H1 (cell line): ENCODE results near the gene TMEM131L. TPM values are rescaled to one million over a fixed set of nuclear protein-coding genes. Genes with fewer than 3 reads are reported as not detected.
A peak's percentile ranks its signal among the peaks of the same experiment; 100 is the strongest.

ENCODE experiments used
- CTCF ChIA-PET: fragments of 300-600 bp; sonication (Branson Sonifier 250); formaldehyde crosslinking; loops from one replicate; lab custom pipeline; 2021; ENCODE audit not compliant: partially characterized antibody; lab: Charles Lee
- POLR2A ChIA-PET: fragments of 300-600 bp; sonication (Branson Sonifier 250); formaldehyde crosslinking; loops from one replicate; lab custom pipeline; 2021; ENCODE audit warnings: inconsistent platforms; ENCODE audit not compliant: partially characterized antibody; lab: Charles Lee
- DNase-seq, 2 experiments: peaks; one replicate each; pipeline versions ENCODE4 v3.0.0 to v3.0.0-alpha.2; 2010 to 2022; ENCODE audit warnings: low spot score in 2 of 2, low read depth in 1 of 2, mixed read lengths in 1 of 2
- FAIRE-seq: peaks from 2 replicates; lab custom pipeline; 2011; peaks lifted over from hg19 to GRCh38; lab: Jason Lieb, UNC
- H2AFZ ChIP-seq: 2 replicates; pipeline ENCODE4 v1.8.1; 2012; ENCODE audit warnings: low read length, inconsistent platforms
- H2AK5ac ChIP-seq: 2 replicates; pipeline ENCODE4 v1.6.1; 2013; ENCODE audit warnings: low read depth, low read length
- H2BK120ac ChIP-seq: replicated peaks from 2 replicates; pipeline ENCODE3; 2013; ENCODE audit warnings: low read depth, low read length, inconsistent platforms
- H2BK12ac ChIP-seq: 2 replicates; pipeline ENCODE4 v1.6.1; 2013; ENCODE audit warnings: low read depth, low read length
- H2BK15ac ChIP-seq: 2 replicates; pipeline ENCODE4 v1.6.1; 2013; ENCODE audit warnings: low read length
- H2BK20ac ChIP-seq: 2 replicates; pipeline ENCODE4 v1.6.1; 2013; ENCODE audit warnings: low read length
- H2BK5ac ChIP-seq: 2 replicates; pipeline ENCODE4 v1.6.1; 2013; ENCODE audit warnings: low read depth, low read length
- H3K14ac ChIP-seq: 2 replicates; pipeline ENCODE4 v1.6.1; 2013; ENCODE audit warnings: inconsistent platforms; ENCODE audit not compliant: insufficient read length
- H3K18ac ChIP-seq: 2 replicates; pipeline ENCODE4 v1.6.1; 2013; ENCODE audit warnings: low read length; ENCODE audit errors: extremely low read depth
- H3K23ac ChIP-seq: 2 replicates; pipeline ENCODE4 v1.6.1; 2013; ENCODE audit warnings: inconsistent platforms; ENCODE audit not compliant: insufficient read length
- H3K23me2 ChIP-seq: 2 replicates; pipeline ENCODE4 v1.6.1; 2013; ENCODE audit warnings: low read depth, low read length
- H3K27ac ChIP-seq: 2 replicates; pipeline ENCODE4 v1.6.1; 2011; ENCODE audit warnings: low read depth, low read length, inconsistent platforms
- H3K27me3 ChIP-seq, 4 experiments: replicated peaks in 1 of 4; 1 replicate in 1 of 4; 2 replicates in 3 of 4; pipeline versions ENCODE4 v1.6.1 to v1.8.1; 2011 to 2013; ENCODE audit warnings: low read length in 3 of 4, mild to moderate bottlenecking in 3 of 4, inconsistent platforms in 2 of 4, mixed read lengths in 2 of 4, moderate library complexity in 1 of 4; ENCODE audit not compliant: control insufficient read depth in 3 of 4, insufficient read depth in 3 of 4; ENCODE audit errors: extremely low read depth in 1 of 4
- H3K36me3 ChIP-seq, 4 experiments: 2 replicates each; pipeline versions ENCODE4 v1.6.1 to v1.8.1; 2011 to 2013; ENCODE audit warnings: mild to moderate bottlenecking in 4 of 4, low read length in 3 of 4, moderate library complexity in 2 of 4, control low read depth in 1 of 4, inconsistent platforms in 1 of 4; ENCODE audit not compliant: insufficient read depth in 4 of 4, control insufficient read depth in 2 of 4
- H3K4ac ChIP-seq: replicated peaks from 2 replicates; pipeline ENCODE3; 2013; ENCODE audit warnings: low read length, low read depth, mixed read lengths, inconsistent platforms; ENCODE audit not compliant: insufficient read length
- H3K4me1 ChIP-seq, 4 experiments: replicated peaks in 1 of 4; 1 replicate in 1 of 4; 2 replicates in 3 of 4; pipeline versions ENCODE4 v1.6.1 to v1.8.1; 2011 to 2013; ENCODE audit warnings: low read length in 3 of 4, inconsistent platforms in 2 of 4, mixed read lengths in 1 of 4; ENCODE audit not compliant: insufficient read depth in 4 of 4, control insufficient read depth in 3 of 4
- H3K4me2 ChIP-seq, 2 experiments: 2 replicates each; pipeline versions ENCODE4 v1.6.1 to v1.8.1; 2011 to 2013; ENCODE audit warnings: low read depth in 2 of 2, low read length in 2 of 2, control low read depth in 1 of 2, inconsistent platforms in 1 of 2, mild to moderate bottlenecking in 1 of 2; ENCODE audit not compliant: insufficient read depth in 1 of 2
- H3K4me3 ChIP-seq, 4 experiments: fragments of 200-600, 300-600 bp in 1 of 4; sonication (generic), shearing (Covaris generic), sonication (Bioruptor Twin) in 1 of 4; 2 replicates each; pipeline versions ENCODE4 v1.5.1 to v1.8.1; 2011 to 2016; ENCODE audit warnings: low read length in 4 of 4, low read depth in 3 of 4, control low read depth in 2 of 4, inconsistent platforms in 2 of 4, mild to moderate bottlenecking in 2 of 4, mixed read lengths in 1 of 4, moderate library complexity in 1 of 4; ENCODE audit not compliant: insufficient read depth in 2 of 4; ENCODE audit errors: extremely low read depth in 1 of 4
- H3K56ac ChIP-seq: replicated peaks from 2 replicates; pipeline ENCODE3; 2013; ENCODE audit warnings: low read depth, mild to moderate bottlenecking, mixed read lengths, low read length, inconsistent platforms; ENCODE audit not compliant: insufficient read length
- H3K79me1 ChIP-seq: 2 replicates; pipeline ENCODE4 v1.6.1; 2013; ENCODE audit warnings: low read depth, low read length, control low read depth
- H3K79me2 ChIP-seq, 2 experiments: 2 replicates each; pipeline versions ENCODE4 v1.6.1 to v1.8.1; 2012 to 2013; ENCODE audit warnings: low read length in 2 of 2, mild to moderate bottlenecking in 2 of 2, inconsistent platforms in 1 of 2; ENCODE audit not compliant: insufficient read depth in 2 of 2, control insufficient read depth in 1 of 2
- H3K9ac ChIP-seq, 4 experiments: replicated peaks in 1 of 4; 1 replicate in 1 of 4; 2 replicates in 3 of 4; pipeline versions ENCODE4 v1.6.1 to v1.8.1; 2011 to 2013; ENCODE audit warnings: low read depth in 3 of 4, low read length in 3 of 4, control low read depth in 2 of 4, mild to moderate bottlenecking in 2 of 4, moderate library complexity in 2 of 4, inconsistent platforms in 1 of 4; ENCODE audit errors: extremely low read depth in 1 of 4
- H3K9me3 ChIP-seq, 2 experiments: 2 replicates each; pipeline versions ENCODE4 v1.6.1 to v1.8.1; 2012 to 2013; ENCODE audit warnings: mild to moderate bottlenecking in 2 of 2, moderate library complexity in 2 of 2, control low read depth in 1 of 2, inconsistent platforms in 1 of 2, low read depth in 1 of 2, low read length in 1 of 2, mixed read lengths in 1 of 2; ENCODE audit not compliant: insufficient read depth in 2 of 2
- H4K20me1 ChIP-seq, 2 experiments: replicated peaks in 1 of 2; 2 replicates each; pipeline versions ENCODE3 to v1.8.1; 2011 to 2013; ENCODE audit warnings: inconsistent platforms in 2 of 2, low read length in 2 of 2, mild to moderate bottlenecking in 1 of 2; ENCODE audit not compliant: insufficient read depth in 2 of 2, control insufficient read depth in 1 of 2
- H4K5ac ChIP-seq: 2 replicates; pipeline ENCODE4 v1.6.1; 2013; ENCODE audit warnings: low read length, low read depth, mixed read lengths, inconsistent platforms; ENCODE audit not compliant: insufficient read length
- H4K8ac ChIP-seq: 2 replicates; pipeline ENCODE4 v1.8.0; 2013; ENCODE audit warnings: mild to moderate bottlenecking, moderate library complexity, low read length, inconsistent platforms; ENCODE audit not compliant: insufficient read depth; ENCODE audit errors: extremely low read depth
- H4K91ac ChIP-seq: replicated peaks from 2 replicates; pipeline ENCODE3; 2013; ENCODE audit warnings: low read length, mixed read lengths, inconsistent platforms; ENCODE audit not compliant: insufficient read length
- CTCF ChIP-seq, 3 experiments: IDR thresholded peaks; 1 replicate in 2 of 3; 2 replicates in 1 of 3; pipeline versions ENCODE4 v1.5.1 to v1.6.1; 2011; ENCODE audit warnings: low read length in 3 of 3, mild to moderate bottlenecking in 3 of 3, inconsistent platforms in 2 of 3, low read depth in 1 of 3, moderate library complexity in 1 of 3; ENCODE audit not compliant: insufficient read depth in 1 of 3; ENCODE audit errors: control extremely low read depth in 1 of 3
- RAD21 ChIP-seq, 2 experiments: IDR thresholded peaks in 1 of 2; conservative IDR thresholded peaks in 1 of 2; 2 replicates each; pipeline ENCODE4 v1.6.1; 2011; ENCODE audit warnings: low read depth in 2 of 2, low read length in 2 of 2, improper control_type of control experiment in 1 of 2, inconsistent platforms in 1 of 2, mild to moderate bottlenecking in 1 of 2, moderate library complexity in 1 of 2
- RNF2 ChIP-seq: fragments of 200-900, 300-1000 bp; sonication (generic); IDR thresholded peaks from 2 replicates; pipeline ENCODE4 v1.7.1; 2016; ENCODE audit warnings: borderline replicate concordance, low read depth, mild to moderate bottlenecking, antibody characterized with exemption, low read length; ENCODE audit not compliant: poor library complexity, severe bottlenecking; ENCODE audit errors: missing control alignments
- SIN3A ChIP-seq, 2 experiments: IDR thresholded peaks in 1 of 2; conservative IDR thresholded peaks in 1 of 2; 2 replicates each; pipeline ENCODE4 v1.6.1; 2011 to 2012; ENCODE audit warnings: low read length in 2 of 2, improper control_type of control experiment in 1 of 2, low read depth in 1 of 2, mild to moderate bottlenecking in 1 of 2
- ZNF274 ChIP-seq: IDR thresholded peaks from 2 replicates; pipeline ENCODE4 v1.7.0; 2012; ENCODE audit warnings: low read length, borderline replicate concordance; ENCODE audit errors: extremely low read depth
- WGBS, 2 experiments: shearing (Covaris generic) in 1 of 2; methylation state at CpG; one replicate each; pipeline versions ENCODE4 v1.1.6 to v1.1.7; 2013 to 2015; ENCODE audit warnings: low lambda C conversion rate in 2 of 2, mixed read lengths in 2 of 2, inconsistent platforms in 1 of 2, low coverage in 1 of 2, missing lambda C conversion rate in 1 of 2; ENCODE audit not compliant: insufficient replicate concordance in 2 of 2, insufficient coverage in 1 of 2, insufficient read length in 1 of 2; ENCODE audit errors: extremely low coverage in 1 of 2, missing lambda C conversion rate in 1 of 2; 5-methylcytosine and 5-hydroxymethylcytosine counted together
- polyA plus RNA-seq, 7 experiments: library from polyadenylated mRNA; depleted of rRNA in 3 of 7; stranded (reverse) in 5 of 7; unstranded in 2 of 7; fragments of >200 nt in 5 of 7; fragments of 200-250 nt in 2 of 7; gene quantifications; 1 replicate in 5 of 7; 2 replicates in 1 of 7; 4 replicates in 1 of 7; pipeline versions ENCODE4 v1.2.1 to v1.2.3, GENCODE V29; 2011 to 2013; ENCODE audit warnings: missing spikeins in 2 of 7, mixed read lengths in 2 of 7
- total RNA-seq: library from RNA; stranded (reverse); fragmentation: NEBNext Ultra II Directional; extraction: Animal tissue kit (Norgen Biotek cat#: 25700); gene quantifications from 2 replicates; pipeline ENCODE4 v1.2.1, GENCODE V29; 2021
- TF ChIP-seq, protein P1 (sequence below): IDR thresholded peaks from 2 replicates; pipeline ENCODE4 v1.6.1; 2012; ENCODE audit warnings: inconsistent platforms

Gene TMEM131L
- total and polyA plus RNA-seq, 2 of the 8 experiments (the other 6 are each of a cell fraction or from before 2014, with no cell fraction given) = 14.3 to 26.1 TPM

- H2AK5ac ChIP-seq = no peak overlapping the region
- peaks cover 0 to 11% (median 5%) of the 10 kb centered on the region in 4 experiments; a peak in 6 of 7 replicates for H3K4me1 ChIP-seq
- H3K23me2 ChIP-seq = peaks cover 8% of the 10 kb centered on the region; the same call in 1 of the 2 replicates
- peak overlapping the region; percentile 36 to 90 (median 62) for H3K4me3 ChIP-seq
- peak overlapping the region; percentile 64 for H3K18ac ChIP-seq
- peak overlapping the region; percentile 80 for H3K14ac ChIP-seq
- H3K27me3 ChIP-seq = 0 out of 7 replicates have a peak, but pooled peaks cover 0 to 3% (median 0%) of the 10 kb centered on the region in 4 experiments
- peak overlapping the region; percentile 81 for H4K91ac ChIP-seq
- H3K9ac ChIP-seq = peak overlapping the region; percentile 40 to 74 (median 56)
- 5% methylated on average over 26 of the region's 31 CpGs; no CpG with 5 or more reads in 1 of the 2 experiments for WGBS, 2 experiments
- no peak overlapping the region for H2BK120ac ChIP-seq
- H2BK20ac ChIP-seq = no peak overlapping the region
- H3K56ac ChIP-seq = peak overlapping the region; percentile 77
- no peak overlapping the region for H2BK12ac ChIP-seq
- peak overlapping the region; percentile 98 for H3K23ac ChIP-seq
- POLR2A ChIA-PET = interaction anchor here (0.5 to 3.0 kb wide), 33 partner anchors 9 to 530 kb away, joined by 3 to 21 read pairs (median 4); partner anchors contain the start of gene FHDC1
- H3K27ac ChIP-seq = no peak overlapping the region
- H3K79me1 ChIP-seq = peaks cover 4% of the 10 kb centered on the region; the same call in 1 of the 2 replicates
- FAIRE-seq = no peak
- peak overlapping the region; percentile 91 for H3K4ac ChIP-seq
- CTCF ChIA-PET = interaction anchor here (0.6 to 2.1 kb wide), 19 partner anchors 13 to 285 kb away, joined by 3 to 9 read pairs (median 3); no protein-coding TSS in a partner anchor
- H3K9me3 ChIP-seq = no peaks in the 10 kb centered on the region
- H2BK5ac ChIP-seq = no peak overlapping the region; the same call in 1 of the 2 replicates
- H3K36me3 ChIP-seq = peaks cover 0 to 3% (median 0%) of the 10 kb centered on the region in 4 experiments; a peak in 1 of 8 replicates
- H3K4me2 ChIP-seq = peak overlapping the region; percentile 73 to 78
- peak overlapping the region; percentile 69 for H2AFZ ChIP-seq
- peaks cover 4 to 6% of the 10 kb centered on the region in 2 experiments for H4K20me1 ChIP-seq
- peak in 1 of 2 experiments; percentile 78 for DNase-seq
- peak overlapping the region; percentile 89 for H4K5ac ChIP-seq
- peaks cover 0 to 35% of the 10 kb centered on the region in 2 experiments; a peak in 3 of 4 replicates for H3K79me2 ChIP-seq
- H4K8ac ChIP-seq = peak overlapping the region; percentile 94
- H2BK15ac ChIP-seq = 0 out of 2 replicates have a peak overlapping the region, but pooled peaks have one; percentile 25
- TF ChIP-seq SIN3A (conservative IDR thresholded peaks at IDR 0.05 in 1 of 2, IDR thresholded peaks at IDR 0.05 in 1 of 2; ENCODE audit: low read depth in 1 of 2, low read length in 2 of 2) (peak in 1 of 2 experiments; percentile 28; a peak in 1 of 4 replicates), ZNF274 (no peak), CTCF (IDR thresholded peaks at IDR 0.05; ENCODE audit: control extremely low read depth in 1 of 3, insufficient read depth in 1 of 3, low read depth in 1 of 3, low read length in 3 of 3) (no peak), RNF2 (no peak), RAD21 (IDR thresholded peaks at IDR 0.05 in 1 of 2, conservative IDR thresholded peaks at IDR 0.05 in 1 of 2; ENCODE audit: low read depth in 2 of 2, low read length in 2 of 2) (peak in 1 of 2 experiments; percentile 20; a peak in 1 of 4 replicates)
- TF ChIP-seq, protein P1, sequence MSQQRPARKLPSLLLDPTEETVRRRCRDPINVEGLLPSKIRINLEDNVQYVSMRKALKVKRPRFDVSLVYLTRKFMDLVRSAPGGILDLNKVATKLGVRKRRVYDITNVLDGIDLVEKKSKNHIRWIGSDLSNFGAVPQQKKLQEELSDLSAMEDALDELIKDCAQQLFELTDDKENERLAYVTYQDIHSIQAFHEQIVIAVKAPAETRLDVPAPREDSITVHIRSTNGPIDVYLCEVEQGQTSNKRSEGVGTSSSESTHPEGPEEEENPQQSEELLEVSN = peak; percentile 77; the same call in 1 of the 2 replicates
Measured at GRCh38 chr4:153465615-153466080, 512 bp upstream of the TMEM131L start.
